Suprapubic skin (tissue), 4 donors: Measurements from ENCODE around the gene ARL6. TPM values are rescaled to one million over a fixed set of nuclear protein-coding genes. Genes with fewer than 3 reads are reported as not detected.

Experiments
- DNase-seq, 2 donors: peaks; one replicate each; pipeline ENCODE4 v3.0.0-alpha.2; 2019; ENCODE audit warnings: low spot score in 2 of 2
- H3K27ac ChIP-seq: fragments of 200-600 bp; sonication (generic); one replicate; pipeline ENCODE4 v1.5.1; 2019
- H3K27me3 ChIP-seq: fragments of 200-600 bp; sonication (generic); one replicate; pipeline ENCODE4 v1.5.1; 2019
- H3K36me3 ChIP-seq: fragments of 200-600 bp; sonication (generic); one replicate; pipeline ENCODE4 v1.5.1; 2019
- H3K4me1 ChIP-seq: fragments of 200-600 bp; sonication (generic); one replicate; pipeline ENCODE4 v1.5.1; 2019
- H3K4me3 ChIP-seq: fragments of 200-600 bp; sonication (generic); one replicate; pipeline ENCODE4 v1.5.1; 2019; ENCODE audit warnings: mild to moderate bottlenecking
- H3K9me3 ChIP-seq: fragments of 200-600 bp; sonication (generic); one replicate; pipeline ENCODE4 v1.5.1; 2019
- CTCF ChIP-seq, 2 donors: fragments of 200-600 bp in 1 of 2; fragments of 450-650 bp in 1 of 2; sonication (generic) in 1 of 2; IDR thresholded peaks; one replicate each; pipeline ENCODE4 v1.5.1; 2016 to 2019; ENCODE audit warnings: antibody characterized with exemption in 2 of 2, mild to moderate bottlenecking in 1 of 2, moderate library complexity in 1 of 2
- EP300 ChIP-seq: sonication (generic); formaldehyde crosslinking; IDR thresholded peaks from one replicate; pipeline ENCODE4 v1.6.1; 2017; ENCODE audit warnings: antibody characterized with exemption
- POLR2A ChIP-seq, 2 donors: fragments of 450-650 bp; IDR thresholded peaks; one replicate each; pipeline ENCODE4 v1.6.1; 2017; ENCODE audit warnings: antibody characterized with exemption in 2 of 2, mild to moderate bottlenecking in 2 of 2, moderate library complexity in 2 of 2
- POLR2AphosphoS5 ChIP-seq, 3 donors: sonication (generic); formaldehyde crosslinking; IDR thresholded peaks; one replicate each; pipeline ENCODE4 v1.6.1; 2017; ENCODE audit warnings: antibody characterized with exemption in 3 of 3
- WGBS: methylation state at CpG from one replicate; pipeline ENCODE4 v1.1.5; 2018; 5-methylcytosine and 5-hydroxymethylcytosine counted together
- total RNA-seq, 4 donors: library from RNA; depleted of rRNA; stranded (reverse); fragments of >200 nt; gene quantifications; one replicate each; pipeline ENCODE4 v1.1.0, GENCODE V29; 2016

Gene ARL6
- 1 to 10 TPM; 4.5 to 9.1 (median 7.5) TPM for total RNA-seq

GRCh38 chr3:97764407-97765238, at the start of gene ARL6:
TSS of gene ARL6 (plus strand) at chr3:97764758. CDS start at chr3:97768108, 3,350 bp downstream.
- H3K4me3 ChIP-seq: peak within 1 kb of the TSS; percentile 79
- under 1% methylated on average over 32 of the region's 46 CpGs for WGBS
- TF ChIP-seq EP300 (no peak), POLR2AphosphoS5 (IDR thresholded peaks at IDR 0.05) (no peak), CTCF (IDR thresholded peaks at IDR 0.05) (no peak), POLR2A (IDR thresholded peaks at IDR 0.05) (no peak)

GRCh38 chr3:97719156-97719821, 45.3 kb upstream of the ARL6 start:
- no peaks in the 10 kb centered on the region for H3K27me3 ChIP-seq
- no peak overlapping the region for H3K27ac ChIP-seq
- peak; percentile 42 to 84 for TF ChIP-seq CTCF (IDR thresholded peaks at IDR 0.05)
- TF ChIP-seq POLR2A (IDR thresholded peaks at IDR 0.05): no peak
- TF ChIP-seq EP300: no peak
- H3K4me1 ChIP-seq: peaks cover 6% of the 10 kb centered on the region
- 5% methylated on average over 7 of the region's 7 CpGs for WGBS
- peak in 1 of 2 donors; percentile 61 for DNase-seq
- H3K4me3 ChIP-seq: no peak overlapping the region
- H3K9me3 ChIP-seq: no peaks in the 10 kb centered on the region
- no peaks in the 10 kb centered on the region for H3K36me3 ChIP-seq

More at GRCh38 chr3:97764407-97765238, at the start of gene ARL6:
- peak; percentile 85 to 88 for DNase-seq
- peaks cover 18% of the 10 kb centered on the region for H3K4me1 ChIP-seq
- peak within 1 kb of the TSS; percentile 43 for H3K27ac ChIP-seq
- H3K36me3 ChIP-seq: no peaks in the 10 kb centered on the region
- no peaks in the 10 kb centered on the region for H3K27me3 ChIP-seq
- no peaks in the 10 kb centered on the region for H3K9me3 ChIP-seq

- Histone ChIP-seq H3K4me1 (peaks cover 6% of the 10 kb centered on the region), H3K27me3 (no peaks in the 10 kb centered on the region), H3K27ac (no peak overlapping the region), H3K9me3 (no peaks in the 10 kb centered on the region), H3K4me3 (no peak overlapping the region), H3K36me3 (no peaks in the 10 kb centered on the region)
- TF ChIP-seq CTCF (IDR thresholded peaks at IDR 0.05): no peak
- TF ChIP-seq POLR2A (IDR thresholded peaks at IDR 0.05): no peak
- no peak for TF ChIP-seq POLR2AphosphoS5 (IDR thresholded peaks at IDR 0.05)
- TF ChIP-seq EP300: no peak
- DNase-seq: no peak
- WGBS: 75% methylated on average over 2 of the region's 2 CpGs
Measured at GRCh38 chr3:97720417-97720816, 44.1 kb upstream of the ARL6 start.

- Histone ChIP-seq H3K36me3 (no peaks in the 10 kb centered on the region), H3K27me3 (no peaks in the 10 kb centered on the region), H3K4me3 (no peak overlapping the region), H3K9me3 (no peaks in the 10 kb centered on the region), H3K4me1 (peaks cover 6% of the 10 kb centered on the region), H3K27ac (no peak overlapping the region)
- WGBS: 88% methylated on average over 2 of the region's 2 CpGs
- no peak for TF ChIP-seq POLR2A (IDR thresholded peaks at IDR 0.05)
- no peak for TF ChIP-seq CTCF (IDR thresholded peaks at IDR 0.05)
- TF ChIP-seq EP300: no peak
- no peak for TF ChIP-seq POLR2AphosphoS5 (IDR thresholded peaks at IDR 0.05)
- no peak for DNase-seq
Measured at GRCh38 chr3:97721446-97721845, 43.1 kb upstream of the ARL6 start.

- TF ChIP-seq POLR2A (IDR thresholded peaks at IDR 0.05): no peak
- TF ChIP-seq EP300: no peak
- TF ChIP-seq CTCF (IDR thresholded peaks at IDR 0.05): no peak
- no peak for TF ChIP-seq POLR2AphosphoS5 (IDR thresholded peaks at IDR 0.05)
- DNase-seq: no peak
- Histone ChIP-seq H3K4me3 (no peak overlapping the region), H3K4me1 (no peaks in the 10 kb centered on the region), H3K27me3 (no peaks in the 10 kb centered on the region), H3K27ac (no peak overlapping the region), H3K36me3 (no peaks in the 10 kb centered on the region), H3K9me3 (no peaks in the 10 kb centered on the region)
- WGBS: 31% methylated on average over 3 of the region's 3 CpGs
Measured at GRCh38 chr3:97736928-97737327, 27.6 kb upstream of the ARL6 start.
